Amniotic epithelial cell (primary cell): ENCODE results near the gene CD2AP.
A peak's percentile ranks its signal among the peaks of the same experiment; 100 is the strongest.

Experiments used
- DNase-seq: peaks from one replicate; pipeline ENCODE4 v3.0.0-alpha.2; 2010; ENCODE audit warnings: low read depth

Gene CD2AP

DNA sequence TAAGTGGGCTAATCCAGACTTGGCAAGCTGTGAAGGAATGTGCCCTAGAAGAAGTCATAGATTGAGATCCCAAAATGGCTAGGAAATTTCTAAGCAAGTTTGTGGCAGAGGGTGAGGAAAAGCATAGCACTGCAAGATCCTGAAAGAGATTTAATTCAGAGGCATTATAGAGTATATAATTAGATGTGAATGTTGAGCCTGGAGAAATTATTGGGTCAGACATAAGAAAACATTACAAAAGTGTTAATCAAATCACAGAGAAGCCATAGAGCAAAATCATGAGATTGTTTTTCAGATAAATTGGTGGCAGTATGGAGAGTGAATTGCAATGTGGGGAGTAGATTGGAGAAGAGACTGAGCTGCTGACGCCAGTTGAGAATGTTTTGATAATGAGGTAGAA lies 90.0 kb downstream of the CD2AP start:
- DNase-seq, result no peak

GRCh38 chr6:47571488-47571887 lies 93.9 kb downstream of the CD2AP start:
- no peak for DNase-seq

GRCh38 chr6:47573109-47573508 lies 95.5 kb downstream of the CD2AP start:
- no peak for DNase-seq

DNA sequence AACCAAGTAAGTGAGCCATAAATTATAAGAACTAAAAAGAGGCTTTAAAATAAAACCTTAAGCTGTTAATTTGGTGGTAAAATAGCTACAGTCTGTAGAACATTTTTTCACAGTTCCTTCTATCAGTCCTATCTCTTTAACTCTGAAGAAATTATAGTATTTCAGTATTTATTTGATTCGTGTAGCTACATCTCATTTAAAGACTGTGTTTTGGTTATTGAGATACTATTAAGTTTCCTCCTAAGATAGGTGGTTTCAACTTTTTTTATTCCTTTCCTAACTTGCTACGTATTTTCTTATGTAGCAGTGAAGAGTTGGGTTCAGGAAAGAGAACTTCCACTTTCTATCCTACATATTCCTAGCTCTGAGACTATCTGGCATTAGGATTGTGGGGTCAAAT lies 97.2 kb downstream of the CD2AP start:
- DNase-seq, result no peak

GRCh38 chr6:47579040-47579439 lies 101.5 kb downstream of the CD2AP start:
- DNase-seq, result no peak

GRCh38 chr6:47581591-47581990 lies 104.0 kb downstream of the CD2AP start:
- no peak for DNase-seq

- DNase-seq, result no peak
Observed at GRCh38 chr6:47587493-47587892, 109.9 kb downstream of the CD2AP start.

- DNase-seq, result no peak
Observed at GRCh38 chr6:47592131-47592840, 114.7 kb downstream of the CD2AP start.

DNA sequence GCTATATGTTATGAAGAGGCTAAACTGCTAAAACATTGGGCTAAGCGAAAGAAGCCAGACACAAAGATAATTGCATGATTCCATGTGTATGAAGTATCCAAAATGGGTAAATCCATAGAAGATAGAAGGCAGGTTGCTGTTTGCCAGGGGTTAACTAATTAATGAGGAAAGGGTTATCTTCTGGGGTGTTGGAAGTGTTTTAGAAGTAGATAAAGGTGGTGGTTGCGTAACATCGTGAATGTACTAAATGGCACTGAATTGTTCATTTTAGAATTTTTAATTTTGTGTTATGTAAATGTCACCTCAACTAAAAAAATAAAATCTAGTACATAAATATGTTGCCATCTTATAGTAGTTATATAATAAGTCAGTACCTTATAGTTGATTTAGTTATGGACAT lies 116.4 kb downstream of the CD2AP start:
- no peak for DNase-seq

DNA sequence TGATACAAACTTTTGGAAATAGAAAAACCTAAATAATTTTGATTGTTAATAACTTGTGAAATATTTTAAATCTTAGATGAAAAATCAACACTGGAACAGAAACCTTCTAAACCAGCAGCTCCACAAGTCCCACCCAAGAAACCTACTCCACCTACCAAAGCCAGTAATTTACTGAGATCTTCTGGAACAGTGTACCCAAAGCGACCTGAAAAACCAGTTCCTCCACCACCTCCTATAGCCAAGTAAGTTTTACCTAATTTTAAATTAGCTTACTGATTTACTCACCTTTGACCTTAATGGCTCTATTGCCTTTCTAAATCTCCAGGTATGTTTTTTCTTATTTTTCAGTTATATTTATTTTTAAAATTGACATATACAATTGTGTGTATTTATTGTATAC lies 118.2 kb downstream of the CD2AP start:
- DNase-seq, result no peak

GRCh38 chr6:47598367-47598766 lies 120.8 kb downstream of the CD2AP start:
- no peak for DNase-seq

DNA sequence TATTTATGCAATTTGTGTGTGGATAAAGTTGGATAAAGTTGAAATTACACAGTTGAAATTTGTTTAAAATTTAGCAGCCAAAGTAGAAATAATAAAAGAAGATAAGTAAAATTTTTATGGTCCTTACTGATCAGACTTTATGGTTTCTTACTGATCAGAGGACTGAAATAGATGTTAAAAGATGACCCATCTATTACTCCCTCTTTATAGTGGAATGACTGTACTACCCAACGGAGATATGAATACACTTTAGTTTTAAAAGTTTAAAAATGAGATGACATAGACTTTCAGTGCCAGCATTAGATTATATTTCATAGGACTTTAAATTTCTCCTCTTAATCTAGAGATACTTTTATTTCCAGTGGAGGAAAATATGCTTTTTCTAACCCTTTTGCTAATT lies 121.9 kb downstream of the CD2AP start:
- no peak for DNase-seq

DNA sequence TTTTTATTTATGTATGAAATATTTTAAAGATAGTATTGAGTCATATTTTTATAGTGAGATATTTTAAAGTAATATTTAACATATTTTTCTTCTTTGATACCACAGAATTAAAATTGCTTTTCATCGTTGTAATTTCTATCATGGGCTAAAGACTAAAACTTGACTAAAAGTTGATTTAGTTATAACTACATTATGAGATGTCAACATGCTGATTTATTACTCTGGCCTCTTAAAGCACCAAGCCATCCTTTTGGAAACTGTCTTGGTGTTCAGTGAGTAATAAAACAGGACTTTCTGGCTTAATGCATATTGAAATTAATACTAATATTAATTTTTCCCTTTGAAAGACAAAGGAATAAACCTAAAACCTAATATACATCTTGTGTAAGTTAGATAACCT lies 125.6 kb downstream of the CD2AP start:
- no peak for DNase-seq

- DNase-seq, result no peak
Observed at GRCh38 chr6:47603995-47604394, 126.4 kb downstream of the CD2AP start.

DNA sequence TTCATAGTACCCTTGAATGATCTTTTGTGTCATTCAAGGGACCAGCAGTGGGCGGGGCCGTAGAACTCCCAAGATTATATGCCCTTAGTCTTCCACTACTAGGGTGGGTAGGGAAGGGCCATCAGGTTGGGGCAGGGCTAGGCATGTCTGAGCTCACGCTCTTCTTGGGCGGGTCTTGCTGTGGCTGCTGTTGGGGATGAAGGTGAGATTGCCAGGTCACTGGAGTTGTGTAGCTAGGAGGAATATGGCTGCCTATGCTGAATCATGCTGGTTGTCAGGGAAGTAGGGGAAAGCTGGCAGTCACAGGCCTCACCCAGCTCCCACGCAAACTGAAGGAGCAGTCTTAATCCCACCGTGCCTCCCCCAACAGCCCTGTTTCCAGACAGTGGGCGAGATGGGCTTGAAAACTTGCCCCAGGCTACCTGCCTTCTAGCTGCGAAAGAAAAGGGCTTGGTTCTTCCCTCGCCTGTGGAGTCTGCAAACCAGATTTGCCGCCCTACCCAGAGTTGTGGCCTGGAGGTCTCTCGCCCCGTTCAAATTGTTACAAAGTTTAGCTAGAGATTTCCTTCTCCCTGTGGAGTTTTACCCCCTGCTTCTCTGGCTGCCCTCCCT lies 144.4 kb downstream of the CD2AP start:
- no peak for DNase-seq

DNA sequence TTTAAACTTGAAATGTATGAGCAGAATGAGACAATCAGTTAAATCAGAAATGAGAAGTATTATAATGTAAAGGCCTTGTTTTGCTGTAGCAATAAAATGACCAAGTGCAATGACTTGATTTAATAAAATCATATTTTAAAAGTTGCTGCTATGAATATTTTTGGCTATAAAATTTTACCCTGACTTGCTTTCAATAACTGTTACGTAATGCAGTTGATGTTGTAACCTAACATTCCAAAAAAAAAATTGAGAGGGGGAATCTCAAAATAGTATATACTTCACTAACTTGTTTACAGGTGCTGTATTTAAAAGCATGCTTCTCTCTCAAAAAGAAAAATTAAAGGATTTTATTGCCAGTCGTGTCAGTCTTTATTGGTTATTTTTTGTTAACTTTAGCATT lies 149.2 kb downstream of the CD2AP start:
- no peak for DNase-seq

- DNase-seq, result no peak
Observed at GRCh38 chr6:47628448-47629272, 151.1 kb downstream of the CD2AP start.

DNA sequence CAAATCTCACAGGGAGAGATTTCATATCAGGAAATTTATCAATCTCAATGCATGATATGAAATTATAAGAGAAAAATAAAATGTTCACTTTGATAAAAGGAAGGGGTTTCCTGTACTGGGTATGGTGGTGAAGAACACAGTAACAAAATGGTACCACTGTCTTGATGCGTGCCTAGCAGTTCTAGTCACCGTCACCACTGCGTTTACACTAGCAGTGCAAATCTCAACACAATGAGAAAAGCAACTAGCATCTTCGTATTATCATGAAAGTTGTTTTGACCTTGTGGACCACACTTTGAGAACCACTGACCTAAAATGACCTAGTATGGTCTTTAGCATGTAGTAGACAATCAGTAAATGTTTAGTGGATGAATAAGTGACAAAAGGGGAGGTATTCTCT lies 152.4 kb downstream of the CD2AP start:
- no peak for DNase-seq

DNA sequence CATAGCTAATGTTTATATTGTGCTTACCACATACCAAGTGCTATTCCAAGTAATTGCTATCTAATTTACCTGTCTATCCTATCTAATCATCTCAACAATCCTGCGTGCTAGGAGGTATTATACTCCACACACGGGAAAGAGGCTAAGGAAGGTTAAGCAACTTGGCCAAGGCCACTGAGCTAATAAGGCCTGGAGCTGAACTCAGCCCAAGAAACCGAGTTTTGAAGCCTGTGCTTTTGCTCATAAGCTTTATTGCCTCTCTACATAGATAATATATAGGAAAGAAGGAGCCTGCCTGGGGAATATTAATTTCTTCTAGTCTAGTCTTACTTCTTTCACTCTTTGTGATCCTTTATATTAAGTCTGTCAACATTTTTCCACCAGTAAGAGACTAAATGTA lies 153.0 kb downstream of the CD2AP start:
- DNase-seq, result no peak

GRCh38 chr6:47631269-47631772 lies 153.7 kb downstream of the CD2AP start:
- peak; percentile 56 for DNase-seq

- DNase-seq, result no peak
Observed at GRCh38 chr6:47631797-47632196, 154.2 kb downstream of the CD2AP start.

DNA sequence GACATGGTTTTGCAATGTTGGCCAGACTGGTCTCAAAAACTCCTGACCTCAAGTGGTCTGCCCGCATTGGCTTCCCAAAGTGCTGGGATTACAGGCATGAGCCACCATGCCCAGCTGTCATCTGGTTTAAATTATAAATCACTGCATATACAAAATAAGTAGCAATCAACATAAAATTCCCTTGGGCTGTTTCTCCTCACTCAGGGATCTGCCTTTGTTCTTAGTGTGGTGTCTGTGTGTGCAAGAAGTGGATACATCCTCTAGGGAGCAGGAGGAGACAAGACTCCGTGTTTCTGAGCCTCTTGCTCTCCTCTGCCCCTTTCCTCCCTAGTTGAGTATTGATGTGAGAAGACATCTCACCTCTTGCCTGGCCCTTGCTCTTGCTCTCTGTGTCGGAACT lies 155.6 kb downstream of the CD2AP start:
- DNase-seq, result peak; percentile 49
